Ureter (tissue), 1 donor: ENCODE results near the gene LAMA3. TPM values are rescaled to one million over a fixed set of nuclear protein-coding genes. Genes with fewer than 3 reads are reported as not detected.

ENCODE experiments used
- DNase-seq: peaks from one replicate; pipeline ENCODE4 v3.0.0-alpha.2; 2020; ENCODE audit warnings: low spot score
- total RNA-seq: library from RNA; stranded (reverse); gene quantifications from one replicate; pipeline ENCODE4 v1.2.4, GENCODE V29; 2023
- donor health status: DM: yes; HTN: yes; CAD: no.

The LAMA3 gene
- total RNA-seq: 28.7 TPM

GRCh38 chr18:23689031-23689615, at the start of gene LAMA3:
Gene LAMA3 (plus strand): TSS chr18:23689453. CDS start chr18:23689684, 231 bp downstream.
- DNase-seq: peak; percentile 62

GRCh38 chr18:23640052-23640451, 49.2 kb upstream of the LAMA3 start:
- no peak for DNase-seq

- no peak for DNase-seq
Observed at GRCh38 chr18:23641143-23641720, 48.0 kb upstream of the LAMA3 start.

- DNase-seq: no peak
Observed at GRCh38 chr18:23641937-23642666, 47.2 kb upstream of the LAMA3 start.

GRCh38 chr18:23643815-23644490, 45.3 kb upstream of the LAMA3 start:
- no peak for DNase-seq

- no peak for DNase-seq
Observed at GRCh38 chr18:23645568-23646175, 43.6 kb upstream of the LAMA3 start.

GRCh38 chr18:23646282-23646681, 43.0 kb upstream of the LAMA3 start:
- no peak for DNase-seq

- DNase-seq: no peak
Observed at GRCh38 chr18:23648456-23648855, 40.8 kb upstream of the LAMA3 start.

- no peak for DNase-seq
Observed at GRCh38 chr18:23648940-23649607, 40.2 kb upstream of the LAMA3 start.

- DNase-seq: no peak
Observed at GRCh38 chr18:23650968-23651927, 38.0 kb upstream of the LAMA3 start.

GRCh38 chr18:23652232-23652631, 37.0 kb upstream of the LAMA3 start:
- no peak for DNase-seq

GRCh38 chr18:23658285-23658684, 31.0 kb upstream of the LAMA3 start:
- no peak for DNase-seq

GRCh38 chr18:23661735-23662308, 27.4 kb upstream of the LAMA3 start:
- no peak for DNase-seq

GRCh38 chr18:23662309-23663263, 26.7 kb upstream of the LAMA3 start, which contains the start of gene ANKRD29:
Gene ANKRD29 (minus strand): TSS chr18:23662911. CDS start chr18:23662730, 181 bp downstream.
- no peak for DNase-seq

GRCh38 chr18:23664674-23665073, 24.6 kb upstream of the LAMA3 start:
- no peak for DNase-seq

- DNase-seq: no peak
Observed at GRCh38 chr18:23667114-23667513, 22.1 kb upstream of the LAMA3 start.

GRCh38 chr18:23668731-23669130, 20.5 kb upstream of the LAMA3 start:
- no peak for DNase-seq

GRCh38 chr18:23669202-23669766, 20.0 kb upstream of the LAMA3 start:
- no peak for DNase-seq
